ENCODE results near the gene HOOK2. TPM values are rescaled to one million over a fixed set of nuclear protein-coding genes. Genes with fewer than 3 reads are reported as not detected.

HOOK2 gene
- total RNA-seq, 2 experiments from 2014 or later, result 17.3 to 18.4 TPM

GRCh38 chr19:12737835-12738351, 37.5 kb downstream of the HOOK2 start:
- no peak for ATAC-seq
- CTCF ChIA-PET, result interaction anchor here (0.8 to 6.4 kb wide), 5 partner anchors 15 to 59 kb away, joined by 4 to 47 read pairs (median 7); no protein-coding TSS in a partner anchor
- Mint-ChIP-seq H3K27me3 (no peaks in the 10 kb centered on the region), H3K36me3 (ENCODE audit: low read depth) (peaks cover 32% of the 10 kb centered on the region), H3K9me3 (no peaks in the 10 kb centered on the region), H3K27ac (peak overlapping the region; percentile 98), H3K4me1 (ENCODE audit: low read depth) (peaks cover 31% of the 10 kb centered on the region), H3K4me3 (peak overlapping the region; percentile 99)
- intact Hi-C loops (cut with micrococcal nuclease), result loop anchor here (2.0 kb wide), 1 partner anchor 15 kb away; the partner anchor contains the start of gene TNPO2
- POLR2A ChIA-PET, result interaction anchor here (0.6 to 8.9 kb wide), 12 partner anchors 9 to 132 kb away, joined by 3 to 160 read pairs (median 4); partner anchors contain the start of genes BEST2, FBXW9, RTBDN and THSD8
- TF ChIP-seq CTCF (IDR thresholded peaks at IDR 0.05), result no peak
- no peak for DNase-seq

- ChIA-PET CTCF (interaction anchor here (0.6 to 6.4 kb wide), 5 partner anchors 21 to 111 kb away, joined by 3 to 47 read pairs (median 7); no protein-coding TSS in a partner anchor), POLR2A (interaction anchor here (0.6 to 8.9 kb wide), 16 partner anchors 9 to 145 kb away, joined by 3 to 160 read pairs (median 4); partner anchors contain the start of genes BEST2, DHPS, FBXW9 and JUNB)
- Mint-ChIP-seq H3K27ac (peak within 1 kb of the TSS; percentile 98), H3K4me3 (peak within 1 kb of the TSS; percentile 99), H3K4me1 (ENCODE audit: low read depth) (peaks cover 35% of the 10 kb centered on the region), H3K27me3 (no peaks in the 10 kb centered on the region), H3K36me3 (ENCODE audit: low read depth) (peaks cover 34% of the 10 kb centered on the region), H3K9me3 (no peaks in the 10 kb centered on the region)
- DNase-seq, result peak; percentile 89
- no peak for TF ChIP-seq CTCF (IDR thresholded peaks at IDR 0.05)
- intact Hi-C loops (cut with micrococcal nuclease), result loop anchor here (2.0 kb wide), 1 partner anchor 14 kb away; the partner anchor contains the start of gene TNPO2
- peak; percentile 84 for ATAC-seq
These were observed 38.1 kb downstream of the HOOK2 start, which contains the start of gene GET3 for GRCh38 chr19:12736995-12737834. Gene GET3, plus strand, starts transcription at chr19:12737497. Its CDS starts 9 bp downstream, at chr19:12737506.

- DNase-seq (peak; percentile 79), ATAC-seq (peak; percentile 11)
- Mint-ChIP-seq H3K27me3 (no peaks in the 10 kb centered on the region), H3K4me1 (ENCODE audit: low read depth) (peaks cover 41% of the 10 kb centered on the region), H3K27ac (peak overlapping the region; percentile 98), H3K4me3 (peak overlapping the region; percentile 93), H3K9me3 (no peaks in the 10 kb centered on the region), H3K36me3 (ENCODE audit: low read depth) (peaks cover 38% of the 10 kb centered on the region)
- POLR2A ChIA-PET, result interaction anchor here (0.6 to 8.9 kb wide), 19 partner anchors 11 to 1027 kb away, joined by 3 to 160 read pairs (median 4); partner anchors contain the start of genes DHPS, FBXW9, GCDH and JUNB
- intact Hi-C loops (cut with micrococcal nuclease), result no loop called here
- CTCF ChIA-PET, result interaction anchor here (0.5 to 3.3 kb wide), 19 partner anchors 8 to 232 kb away, joined by 3 to 32 read pairs (median 4); partner anchors contain the start of genes RTBDN and TNPO2
- peak; percentile 67 for TF ChIP-seq CTCF (IDR thresholded peaks at IDR 0.05)
These were observed 41.8 kb downstream of the HOOK2 start for GRCh38 chr19:12733369-12734214.

- CTCF ChIA-PET, result interaction anchor here (0.6 to 2.6 kb wide), 5 partner anchors 8 to 65 kb away, joined by 3 to 14 read pairs (median 4); partner anchors contain the start of gene TNPO2
- peaks cover 44% of the 10 kb centered on the region for H3K36me3 Mint-ChIP-seq (ENCODE audit: low read depth)
- POLR2A ChIA-PET, result interaction anchor here (0.5 to 8.9 kb wide), 6 partner anchors 8 to 117 kb away, joined by 3 to 160 read pairs (median 3); partner anchors contain the start of genes JUNB and TNPO2
- no peak overlapping the region for H3K27ac Mint-ChIP-seq
- ATAC-seq (no peak), DNase-seq (no peak)
- intact Hi-C loops (cut with micrococcal nuclease), result no loop called here
- H3K4me3 Mint-ChIP-seq, result no peak overlapping the region
- H3K9me3 Mint-ChIP-seq, result no peaks in the 10 kb centered on the region
- peaks cover 29% of the 10 kb centered on the region for H3K4me1 Mint-ChIP-seq (ENCODE audit: low read depth)
- TF ChIP-seq CTCF (IDR thresholded peaks at IDR 0.05), result no peak
- H3K27me3 Mint-ChIP-seq, result no peaks in the 10 kb centered on the region
These were observed 44.0 kb downstream of the HOOK2 start for GRCh38 chr19:12731337-12731736.
